GM12878 (cell line): Measurements from ENCODE around the gene GNAQ. TPM values are rescaled to one million over a fixed set of nuclear protein-coding genes. Genes with fewer than 3 reads are reported as not detected.

ENCODE experiments used
- ATAC-seq: fragments of 200-7000 bp; cut with Tn5 transposase; 3 replicates; pipeline ENCODE4 v1.9.1; 2020; ENCODE audit warnings: mild to moderate bottlenecking, moderate library complexity
- BruUV-seq: library from RNA; stranded (reverse); fragments of 400-500 nt; replicated peaks from 2 replicates; lab custom pipeline; 2021; lab: Mats Ljungman, UMichigan
- CTCF ChIA-PET: fragments of 300-600 bp; sonication (Branson Sonifier 250); formaldehyde crosslinking; extraction: SDS; loops from one replicate; lab custom pipeline; 2021; ENCODE audit warnings: inconsistent platforms; lab: Yijun Ruan, JAX
- POLR2A ChIA-PET: fragments of 350-600 bp; formaldehyde crosslinking; extraction: SDS; loops from one replicate; lab custom pipeline; 2021; ENCODE audit warnings: inconsistent platforms; lab: Charles Lee
- RAD21 ChIA-PET: fragments of 300-600 bp; sonication (Branson Sonifier 250); formaldehyde crosslinking; loops from one replicate; lab custom pipeline; 2023; ENCODE audit warnings: antibody characterized with exemption; ENCODE audit not compliant: unreplicated experiment; lab: Charles Lee
- SMC1A ChIA-PET: fragments of 300-600 bp; sonication (Branson Sonifier 250); formaldehyde crosslinking; loops from one replicate; lab custom pipeline; 2023; ENCODE audit not compliant: unreplicated experiment, uncharacterized antibody; lab: Charles Lee
- DNase-seq: peaks from one replicate; pipeline ENCODE4 v3.0.0-alpha.2; 2011; ENCODE audit warnings: low read depth, low spot score
- FAIRE-seq: peaks from 3 replicates; lab custom pipeline; 2011; peaks lifted over from hg19 to GRCh38; lab: Jason Lieb, UNC
- H2AFZ ChIP-seq: 2 replicates; pipeline ENCODE4 v1.6.0; 2011; ENCODE audit warnings: low read depth, low read length, control low read depth; ENCODE audit not compliant: control insufficient read depth
- H3K27ac ChIP-seq: 2 replicates; pipeline ENCODE4 v1.5.1; 2011; ENCODE audit warnings: control low read depth; ENCODE audit not compliant: control insufficient read depth, insufficient read depth
- H3K27me3 ChIP-seq, 2 experiments: replicated peaks in 1 of 2; 2 replicates each; pipeline versions ENCODE4 v1.6.0 to v1.6.1; 2011; ENCODE audit warnings: low read length in 1 of 2; ENCODE audit not compliant: control insufficient read depth in 2 of 2, insufficient read depth in 2 of 2
- H3K36me3 ChIP-seq, 2 experiments: 2 replicates each; pipeline ENCODE4 v1.5.1; 2011; ENCODE audit warnings: low read length in 1 of 2; ENCODE audit not compliant: control insufficient read depth in 2 of 2, insufficient read depth in 2 of 2
- H3K4me1 ChIP-seq: 2 replicates; pipeline ENCODE4 v1.6.1; 2011; ENCODE audit warnings: mild to moderate bottlenecking, low read length, moderate library complexity, mixed read lengths; ENCODE audit not compliant: control insufficient read depth, insufficient read depth
- H3K4me2 ChIP-seq: 2 replicates; pipeline ENCODE4 v1.6.0; 2011; ENCODE audit warnings: control low read depth; ENCODE audit not compliant: control insufficient read depth, insufficient read depth
- H3K4me3 ChIP-seq: fragments of 200-600 bp; sonication (generic); 2 replicates; pipeline ENCODE4 v1.5.1; 2016
- H3K79me2 ChIP-seq: 2 replicates; pipeline ENCODE4 v1.6.0; 2011; ENCODE audit warnings: low read length; ENCODE audit not compliant: control insufficient read depth, insufficient read depth
- H3K9ac ChIP-seq: 2 replicates; pipeline ENCODE4 v1.8.0; 2011; ENCODE audit warnings: low read length, control low read depth, mixed read lengths; ENCODE audit not compliant: control insufficient read depth, insufficient read depth
- H3K9me3 ChIP-seq: replicated peaks from 3 replicates; pipeline ENCODE4 v1.5.1; 2011; ENCODE audit warnings: mild to moderate bottlenecking, low read length; ENCODE audit not compliant: control insufficient read depth, insufficient read depth
- H4K20me1 ChIP-seq: 2 replicates; pipeline ENCODE4 v1.6.0; 2011; ENCODE audit not compliant: control insufficient read depth, insufficient read depth
- SMARCA5 ChIP-seq: fragments of 450-650 bp; IDR thresholded peaks from 2 replicates; pipeline ENCODE4 v1.6.1; 2017; ENCODE audit warnings: mild to moderate bottlenecking
- TCF3 ChIP-seq: IDR thresholded peaks from 2 replicates; pipeline ENCODE4 v1.6.1; 2012; ENCODE audit warnings: low read depth, mild to moderate bottlenecking, low read length, borderline replicate concordance; ENCODE audit not compliant: insufficient read depth
- ZNF217 ChIP-seq: fragments of 450-650 bp; IDR thresholded peaks from 2 replicates; pipeline ENCODE4 v1.6.1; 2017; ENCODE audit warnings: antibody characterized with exemption, mild to moderate bottlenecking
- ZNF622 ChIP-seq: fragments of 450-650 bp; IDR thresholded peaks from 2 replicates; pipeline ENCODE4 v1.6.1; 2017; ENCODE audit warnings: mild to moderate bottlenecking, inconsistent platforms
- ZSCAN29 ChIP-seq: fragments of 450-650 bp; IDR thresholded peaks from 2 replicates; pipeline ENCODE4 v1.6.1; 2017; ENCODE audit warnings: mild to moderate bottlenecking, moderate library complexity
- WGBS: methylation state at CpG from one replicate; pipeline ENCODE4 v1.1.6; 2016; ENCODE audit warnings: low lambda C conversion rate; ENCODE audit not compliant: insufficient replicate concordance, insufficient coverage; ENCODE audit errors: missing lambda C conversion rate; 5-methylcytosine and 5-hydroxymethylcytosine counted together
- in situ Hi-C: fragments of 300-500 bp; cut with MboI; formaldehyde crosslinking; loops from 9 replicates; pipeline ENCODE4 v1.14.3; 2018; ENCODE audit warnings: mixed read lengths
- intact Hi-C: fragments of 100-400 bp; cut with micrococcal nuclease; formaldehyde crosslinking; loops from one replicate; pipeline ENCODE4 v1.14.2; 2022; ENCODE audit not compliant: unreplicated experiment
- polyA plus RNA-seq, 11 experiments: library from polyadenylated mRNA; depleted of rRNA in 4 of 11; unstranded in 6 of 11; stranded (reverse) in 5 of 11; fragments of >200 nt; fragmentation: Nextera tagmentation in 4 of 11; fragmentation: Illumina TruSeq in 1 of 11; extraction: Ambion mirVana in 4 of 11; extraction: Trizol in 1 of 11; gene quantifications; 1 replicate in 1 of 11; 2 replicates in 10 of 11; pipeline versions ENCODE4 v1.2.1 to v1.2.3, GENCODE V29; 2011 to 2016; ENCODE audit warnings: inconsistent platforms in 2 of 11, missing spikeins in 2 of 11, low read depth in 1 of 11
- total RNA-seq, 4 experiments: library from RNA; depleted of rRNA in 3 of 4; stranded (reverse); fragments of >200 nt in 3 of 4; fragmentation: Illumina TruSeq in 1 of 4; extraction: Trizol in 1 of 4; gene quantifications; 2 replicates each; pipeline versions ENCODE4 v1.2.1 to v1.2.3, GENCODE V29; 2013 to 2021

GNAQ gene
- total and polyA plus RNA-seq, 10 of the 15 experiments (the other 5 are each of a cell fraction or from before 2014, with no cell fraction given): 0.15 to 47.2 (median 0.49) TPM

DNA sequence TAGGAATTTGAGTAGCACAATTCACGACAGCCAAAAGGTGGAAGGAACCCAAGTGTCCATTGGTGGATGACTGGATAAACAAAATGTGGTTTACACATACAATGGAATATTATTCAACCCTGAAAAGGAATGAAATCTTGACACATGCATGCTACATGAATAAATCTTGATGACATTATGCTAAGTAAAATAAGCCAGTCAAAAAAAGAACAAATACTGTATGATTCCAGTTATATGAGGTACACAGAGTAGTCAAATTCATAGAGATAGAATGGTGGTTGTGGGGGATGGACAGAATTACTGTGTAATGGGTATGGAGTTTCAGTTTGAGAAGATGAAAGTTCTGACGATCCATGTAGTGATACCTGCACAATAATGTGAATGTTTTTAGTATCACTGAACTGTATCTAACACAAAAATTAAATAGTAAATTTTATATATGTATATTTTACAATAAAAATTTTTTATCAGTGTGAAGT, 265.8 kb downstream of the GNAQ start:
- ATAC-seq (peak; percentile 67), DNase-seq (no peak), FAIRE-seq (no peak)
- ChIA-PET SMC1A (interaction anchor here (0.7 to 1.5 kb wide), 7 partner anchors 8 to 269 kb away, joined by 3 to 11 read pairs (median 4); no protein-coding TSS in a partner anchor), CTCF (interaction anchor here (1.4 to 2.9 kb wide), 5 partner anchors 9 to 270 kb away, joined by 3 to 10 read pairs (median 7); no protein-coding TSS in a partner anchor), RAD21 (interaction anchor here (0.6 to 1.0 kb wide), 2 partner anchors 14 to 146 kb away, joined by 3 to 4 read pairs; no protein-coding TSS in a partner anchor), POLR2A (no interaction called here)
- in situ Hi-C loops: no loop called here
- no TSS peak for BruUV-seq
- Histone ChIP-seq H3K4me3 (no peak overlapping the region), H3K9ac (no peak overlapping the region), H3K27me3 (peaks cover 0 to 2% of the 10 kb centered on the region in 2 experiments; a peak in 2 of 4 replicates), H3K36me3 (no peaks in the 10 kb centered on the region), H3K4me1 (no peaks in the 10 kb centered on the region), H3K79me2 (no peaks in the 10 kb centered on the region), H3K9me3 (no peaks in the 10 kb centered on the region), H4K20me1 (no peaks in the 10 kb centered on the region), H3K4me2 (no peak overlapping the region), H2AFZ (no peak overlapping the region), H3K27ac (no peak overlapping the region)
- no peak for TF ChIP-seq ZSCAN29
- TF ChIP-seq TCF3: no peak
- no peak for TF ChIP-seq ZNF622
- TF ChIP-seq ZNF217: 0 out of 2 replicates have a peak, but pooled peaks have one; percentile 26
- TF ChIP-seq SMARCA5: no peak
- intact Hi-C loops: no loop called here
- WGBS: 2% methylated on average over 2 of the region's 2 CpGs
